Epidermal melanocyte (primary cell): ENCODE results near the gene PICK1.

Experiments
- DNase-seq: peaks from one replicate; pipeline ENCODE4 v3.0.0; 2011; ENCODE audit warnings: low spot score; ENCODE audit not compliant: insufficient read length

The PICK1 gene

DNA sequence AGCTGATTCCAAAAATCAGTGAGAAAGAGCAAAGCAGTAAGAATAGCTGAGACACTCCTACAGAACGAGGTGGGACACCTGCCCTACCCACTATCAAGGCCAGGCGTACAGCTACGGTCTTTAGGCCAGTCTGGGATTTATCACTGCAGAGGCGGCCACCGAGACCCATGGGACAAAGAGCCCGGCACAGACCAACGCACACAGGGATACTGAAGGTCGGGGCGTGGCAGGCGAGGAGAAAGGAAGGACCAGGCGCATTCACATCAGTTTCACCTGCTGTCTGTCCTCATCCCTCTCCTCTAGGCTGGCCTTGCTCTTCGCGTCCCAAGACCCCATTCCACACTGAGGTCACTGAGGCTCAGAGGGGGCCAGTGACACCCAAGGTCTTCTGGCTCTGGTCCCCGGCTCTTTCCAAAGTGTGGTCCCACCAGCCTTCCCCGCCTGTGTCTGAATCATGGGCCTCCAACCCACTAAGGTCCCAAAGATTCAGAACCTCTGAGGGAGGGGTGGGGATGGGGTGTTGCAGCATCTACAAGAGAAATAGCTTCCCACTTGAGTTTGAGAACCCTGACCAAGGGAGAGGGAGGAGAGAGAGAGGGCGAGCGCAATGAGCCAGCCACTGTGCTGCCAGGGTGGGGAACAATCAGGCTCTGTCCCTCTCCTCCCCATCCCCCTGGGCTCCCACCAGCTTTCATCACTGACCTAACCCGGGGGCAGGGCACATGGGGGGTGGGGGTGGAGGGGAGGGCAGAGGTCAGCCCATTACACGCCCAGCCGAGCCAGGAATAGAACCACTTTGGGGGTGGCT, 7.2 kb upstream of the PICK1 start:
- DNase-seq: no peak

DNA sequence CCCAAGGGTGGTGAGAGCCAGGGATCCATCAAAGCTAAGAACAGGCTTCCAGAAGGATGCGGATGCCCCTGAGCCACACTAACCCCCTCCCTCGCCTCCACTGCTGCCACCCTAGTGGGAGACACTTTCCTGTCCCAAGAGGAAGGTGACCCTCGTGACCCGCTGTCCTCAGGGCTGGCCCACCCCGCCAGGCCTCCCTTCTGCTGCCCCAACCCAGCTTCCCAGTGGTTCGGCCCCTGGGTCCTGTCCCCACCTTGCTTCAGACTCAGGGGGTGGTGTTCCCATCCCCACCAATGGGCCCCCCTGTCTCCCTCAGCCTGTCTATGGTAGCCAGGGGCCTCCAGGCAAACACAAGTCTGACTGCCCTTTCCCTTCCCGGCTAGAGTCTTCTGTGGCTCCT, 6.5 kb upstream of the PICK1 start:
- DNase-seq: no peak

DNA sequence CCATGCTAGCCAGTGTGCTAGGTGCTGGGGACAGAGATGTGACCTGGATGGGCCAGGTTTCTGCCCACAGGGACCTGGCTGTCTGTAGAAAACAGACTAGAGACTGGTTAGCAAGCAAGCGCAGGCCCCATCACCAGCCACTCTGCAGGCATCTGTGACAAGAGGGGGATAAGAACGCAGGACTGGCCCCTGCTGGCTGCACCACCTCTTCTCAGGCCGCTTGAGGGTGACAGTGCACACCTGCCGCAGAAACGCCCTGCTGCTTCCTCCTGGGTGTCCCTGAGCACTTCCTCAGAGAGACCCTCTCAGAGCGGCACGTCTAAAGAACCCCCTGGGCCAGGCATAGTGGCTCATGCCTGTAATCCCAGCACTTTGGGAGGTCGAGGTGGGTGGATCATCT, 5.9 kb upstream of the PICK1 start:
- no peak for DNase-seq

DNA sequence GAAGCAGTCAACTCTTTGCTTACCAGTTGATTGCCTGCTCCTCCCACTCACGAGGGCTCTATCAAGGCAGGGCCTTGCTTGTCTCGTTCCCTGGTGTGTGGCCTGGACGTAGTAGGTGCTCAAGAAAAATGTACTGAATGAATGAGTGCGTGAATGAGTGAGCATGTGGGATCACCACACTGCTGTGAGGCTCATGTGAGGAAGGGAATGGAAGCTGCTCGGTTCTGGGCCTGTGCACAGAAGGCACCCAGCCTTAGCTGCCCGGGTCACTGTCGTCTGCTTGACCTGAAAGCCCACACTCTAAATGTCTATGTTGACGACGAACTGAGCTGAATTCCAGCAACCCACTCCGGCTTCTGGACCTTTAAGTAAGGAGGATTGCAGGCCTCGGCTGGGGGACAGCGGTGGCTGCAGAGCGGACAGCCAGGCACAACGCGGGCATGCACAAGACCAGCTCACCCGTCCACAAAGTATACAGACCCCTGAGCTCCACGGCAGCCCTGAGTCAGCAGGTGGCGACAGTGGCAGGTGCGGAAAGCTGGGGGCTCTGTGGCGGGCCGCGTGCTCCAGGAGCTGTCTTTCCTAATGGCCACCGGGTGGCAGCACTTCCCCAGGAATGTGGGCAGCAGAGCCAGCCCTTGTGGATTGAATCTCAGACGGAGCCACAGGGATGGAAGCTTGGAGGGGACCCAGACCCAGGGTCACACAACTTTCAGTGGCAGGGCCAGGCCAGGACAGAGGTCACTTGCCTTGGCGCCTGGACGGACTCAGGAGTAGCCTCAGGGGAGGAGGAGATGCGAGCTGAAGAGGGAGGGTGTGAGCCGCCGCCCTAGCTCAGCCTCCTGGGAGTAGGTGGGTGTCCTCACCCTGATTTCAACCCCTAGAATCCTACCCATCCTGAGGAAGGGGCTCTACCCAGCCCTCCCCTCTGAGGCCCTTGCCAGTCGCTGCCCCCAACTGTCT, 5.0 kb upstream of the PICK1 start:
- peak; percentile 75 for DNase-seq

DNA sequence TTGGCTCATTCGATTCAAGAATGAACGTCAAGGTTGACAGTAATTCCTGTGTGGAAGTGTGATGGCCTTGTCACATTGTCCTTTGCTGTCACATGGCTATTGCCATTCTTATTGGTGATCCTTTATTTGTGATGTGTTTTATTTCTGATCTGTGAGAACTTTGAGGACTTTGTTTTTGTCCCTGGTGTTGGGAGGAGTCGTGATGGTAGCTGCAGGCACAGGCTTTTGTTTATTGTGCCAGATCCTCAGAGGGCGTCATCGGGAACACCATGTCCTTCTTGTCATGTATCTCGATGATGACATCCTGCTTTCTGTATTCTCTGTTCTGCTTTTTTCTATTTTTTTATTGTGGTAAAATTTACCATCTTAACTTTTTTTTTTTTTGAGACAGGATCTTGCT, 5.6 kb downstream of the PICK1 start:
- no peak for DNase-seq

DNA sequence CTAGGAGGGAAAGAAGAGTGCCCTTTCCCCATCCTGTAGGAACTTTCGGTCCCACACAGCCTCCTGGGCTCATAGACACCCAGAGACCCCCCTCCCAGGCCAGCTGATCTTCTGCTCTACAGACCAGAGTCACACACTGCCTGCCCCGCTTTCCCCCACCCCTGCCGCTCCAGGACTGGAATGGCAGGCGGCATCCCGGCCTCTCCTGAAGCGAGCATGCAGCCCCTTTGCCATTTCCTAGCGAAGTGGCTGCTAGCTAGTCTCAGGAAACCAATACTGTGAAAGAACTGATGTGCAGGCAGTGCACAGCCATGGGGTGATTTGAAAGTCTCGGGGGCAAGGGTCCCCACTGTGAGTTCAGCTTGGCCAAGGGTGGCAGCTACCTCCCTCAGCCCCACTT, 8.3 kb downstream of the PICK1 start:
- DNase-seq: no peak

DNA sequence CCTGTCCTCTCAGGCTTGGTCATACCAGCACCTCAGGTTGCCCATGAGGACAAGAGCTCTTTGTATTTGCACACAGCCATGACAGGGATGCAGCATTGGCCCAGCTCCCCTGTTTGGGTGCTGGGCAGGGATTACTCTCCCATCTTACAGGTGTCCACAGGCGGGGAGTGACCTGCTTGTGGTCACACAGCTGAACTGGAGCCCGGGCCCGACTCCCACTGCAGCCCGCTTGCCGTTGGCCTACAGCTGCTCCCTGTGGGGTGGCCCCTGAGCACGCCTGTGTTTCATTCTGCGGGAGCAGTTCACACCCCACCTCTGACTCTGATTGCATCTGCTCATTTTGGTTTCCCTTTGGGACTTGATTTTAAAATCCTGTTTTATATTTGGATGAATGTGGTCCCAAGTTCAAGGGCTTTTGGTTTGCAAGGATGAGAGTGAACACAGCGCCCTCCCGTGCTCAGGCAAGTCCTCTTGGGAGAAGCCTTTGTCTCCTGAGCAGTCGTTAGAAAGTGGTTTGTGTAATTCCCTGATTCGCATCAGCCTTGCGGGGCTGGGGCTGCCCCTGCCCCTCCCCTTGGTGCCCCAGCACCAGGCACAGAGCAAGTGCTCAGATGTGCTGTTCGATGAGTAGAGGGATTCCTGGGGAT, 9.3 kb downstream of the PICK1 start:
- no peak for DNase-seq

DNA sequence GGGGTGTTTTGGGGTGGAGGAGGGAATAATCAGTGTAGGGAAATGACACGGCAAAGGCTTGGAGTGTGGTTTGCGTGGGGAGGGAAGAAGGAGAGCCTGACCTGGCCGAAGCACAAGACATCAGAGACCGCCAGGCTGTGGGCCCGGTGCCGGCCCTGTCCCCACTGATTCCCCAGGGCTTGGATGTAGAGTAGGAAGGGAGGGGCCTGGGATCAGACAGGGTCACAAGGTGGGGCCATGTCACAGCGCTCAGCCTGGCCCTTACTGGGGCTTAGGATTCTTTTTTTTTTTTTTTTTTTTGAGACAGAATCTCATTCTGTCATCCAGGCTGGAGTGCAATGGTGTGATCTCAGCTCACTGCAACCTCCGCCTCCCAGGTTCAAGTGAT, 9.8 kb downstream of the PICK1 start:
- DNase-seq: no peak

DNA sequence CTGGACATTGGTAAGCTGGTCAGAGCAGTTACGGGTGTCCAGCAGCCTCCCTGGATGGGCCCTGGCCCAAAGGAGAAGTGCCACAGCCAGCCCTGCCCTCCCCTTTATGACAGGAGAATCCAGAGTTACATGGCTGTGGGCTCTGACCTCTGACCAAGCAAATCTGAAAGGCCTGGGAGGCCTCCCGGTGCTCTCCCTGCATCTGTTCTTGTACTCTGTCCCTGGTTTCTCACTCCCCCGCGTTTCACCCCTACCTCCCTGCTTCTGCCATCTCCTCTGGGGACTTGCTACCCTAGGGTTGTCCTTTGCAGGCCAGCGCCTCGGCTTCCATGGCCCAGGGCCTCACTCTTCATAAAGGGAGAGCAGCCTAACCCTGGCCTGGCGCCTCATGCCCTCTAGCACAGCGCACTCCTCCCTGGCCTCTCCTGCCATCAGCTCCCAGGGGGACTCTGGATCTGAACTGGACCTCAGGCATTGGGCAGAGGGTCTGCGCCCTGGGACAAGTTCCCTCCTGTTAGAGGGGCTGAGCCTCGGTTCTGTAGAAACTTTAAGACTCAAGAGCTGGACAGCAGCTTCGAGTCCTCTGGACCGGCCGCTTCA, 10.7 kb downstream of the PICK1 start:
- DNase-seq: no peak

DNA sequence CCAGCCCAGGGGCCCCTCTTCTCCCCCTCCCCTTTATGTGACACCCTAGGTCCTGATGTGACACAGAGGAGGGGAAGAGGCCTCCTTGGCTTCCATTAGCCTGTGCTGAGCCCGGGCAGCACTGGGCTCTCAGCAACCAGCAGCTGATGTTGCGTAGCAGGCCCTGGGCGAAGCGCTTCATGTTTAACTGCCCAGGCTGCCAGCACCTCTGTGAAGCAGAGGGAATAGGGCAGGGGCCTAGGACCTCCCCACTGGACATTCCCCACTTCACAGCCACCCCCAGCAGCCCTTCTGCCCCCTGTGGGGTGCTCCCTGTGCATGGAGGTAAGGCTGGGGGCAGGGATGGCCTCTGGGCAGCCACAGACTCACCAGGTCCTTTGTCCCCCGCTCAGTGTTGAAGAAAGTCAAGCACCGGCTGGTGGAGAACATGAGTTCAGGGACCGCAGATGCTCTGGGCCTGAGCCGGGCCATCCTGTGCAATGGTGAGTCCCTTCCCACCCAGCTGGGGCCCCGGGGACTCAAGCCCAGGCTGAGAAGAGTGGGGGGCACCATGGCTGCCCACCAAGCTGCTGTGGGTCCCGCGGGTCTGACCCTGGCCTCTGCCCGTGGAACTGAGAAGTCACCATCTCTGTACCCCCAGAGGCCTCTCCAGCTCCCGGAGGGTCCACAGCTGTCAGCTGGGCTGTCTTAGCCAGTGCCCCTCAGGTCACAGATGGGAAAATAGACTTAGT, 11.6 kb downstream of the PICK1 start:
- DNase-seq: no peak

DNA sequence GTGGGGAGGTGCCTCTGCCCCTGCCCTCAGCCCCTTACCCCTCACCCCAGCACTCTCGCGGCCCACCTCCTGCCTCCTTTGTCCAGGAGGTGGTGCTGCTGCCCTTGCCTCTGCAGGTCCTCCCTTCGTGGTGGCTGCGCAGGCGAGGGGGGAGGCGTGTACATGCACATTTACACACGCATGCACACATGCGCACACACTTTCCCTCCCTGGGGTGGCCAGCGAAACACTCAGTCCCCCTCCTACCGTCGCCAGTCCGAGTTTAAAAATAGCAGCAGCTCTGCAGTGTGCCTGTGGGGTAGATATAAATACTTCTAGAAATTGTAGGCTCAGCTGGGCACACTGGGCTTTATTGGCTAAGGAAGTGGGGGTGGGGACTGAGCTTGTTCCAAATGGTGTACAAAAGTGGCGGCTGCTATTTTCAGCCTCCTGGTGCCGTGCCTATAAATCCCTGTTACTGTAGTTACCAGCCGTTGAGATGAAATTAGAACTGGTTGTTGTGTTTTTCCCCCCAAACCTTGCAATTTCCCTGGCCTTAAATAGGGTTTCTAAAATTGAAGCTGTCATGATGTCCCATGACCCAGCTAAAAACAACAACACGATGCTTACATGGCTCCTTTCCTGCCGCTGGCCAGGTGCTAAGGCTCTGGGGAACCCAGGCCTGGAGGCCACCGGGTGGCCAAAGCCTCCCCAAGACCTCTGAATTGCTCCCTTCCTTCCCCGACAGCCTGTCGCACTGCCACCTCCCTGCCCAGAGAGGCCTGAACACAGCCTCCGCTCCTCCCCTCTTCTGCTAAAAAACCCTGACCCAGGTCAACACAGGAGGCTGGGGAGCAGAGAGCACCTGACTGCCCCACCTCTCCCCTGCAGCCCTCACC, 12.4 kb downstream of the PICK1 start:
- DNase-seq: peak; percentile 83

DNA sequence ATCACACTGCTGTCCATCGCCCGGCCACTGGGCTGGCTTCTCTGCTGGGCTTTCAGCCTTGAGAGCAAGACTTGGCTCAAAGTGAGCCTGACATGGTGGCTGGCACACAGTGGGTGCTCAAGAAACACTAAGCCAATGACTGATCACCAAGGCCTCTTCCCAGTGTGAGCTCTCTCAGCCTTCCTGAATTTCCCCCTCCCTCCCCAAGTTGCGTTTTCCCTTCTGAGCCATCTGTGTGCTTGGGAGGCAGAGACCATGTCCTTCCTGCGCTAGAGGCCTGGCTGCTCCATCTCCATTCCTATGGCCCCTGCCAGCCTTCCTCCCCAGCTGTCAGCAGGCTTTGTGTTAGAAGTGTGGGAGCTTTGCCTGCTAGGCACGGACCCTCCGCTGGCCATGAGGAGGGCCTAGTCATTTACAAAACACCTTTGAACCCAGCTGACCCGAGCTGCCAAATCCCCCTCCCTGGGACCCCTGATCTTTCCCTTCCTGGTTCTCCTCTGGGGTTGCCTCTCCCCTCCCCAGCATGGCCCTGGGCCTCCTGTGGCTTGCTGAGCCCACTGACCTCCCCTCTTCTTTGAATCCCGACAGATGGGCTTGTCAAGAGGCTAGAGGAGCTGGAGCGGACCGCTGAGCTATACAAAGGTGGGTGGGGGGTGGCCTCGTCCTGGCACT, 13.2 kb downstream of the PICK1 start:
- no peak for DNase-seq

DNA sequence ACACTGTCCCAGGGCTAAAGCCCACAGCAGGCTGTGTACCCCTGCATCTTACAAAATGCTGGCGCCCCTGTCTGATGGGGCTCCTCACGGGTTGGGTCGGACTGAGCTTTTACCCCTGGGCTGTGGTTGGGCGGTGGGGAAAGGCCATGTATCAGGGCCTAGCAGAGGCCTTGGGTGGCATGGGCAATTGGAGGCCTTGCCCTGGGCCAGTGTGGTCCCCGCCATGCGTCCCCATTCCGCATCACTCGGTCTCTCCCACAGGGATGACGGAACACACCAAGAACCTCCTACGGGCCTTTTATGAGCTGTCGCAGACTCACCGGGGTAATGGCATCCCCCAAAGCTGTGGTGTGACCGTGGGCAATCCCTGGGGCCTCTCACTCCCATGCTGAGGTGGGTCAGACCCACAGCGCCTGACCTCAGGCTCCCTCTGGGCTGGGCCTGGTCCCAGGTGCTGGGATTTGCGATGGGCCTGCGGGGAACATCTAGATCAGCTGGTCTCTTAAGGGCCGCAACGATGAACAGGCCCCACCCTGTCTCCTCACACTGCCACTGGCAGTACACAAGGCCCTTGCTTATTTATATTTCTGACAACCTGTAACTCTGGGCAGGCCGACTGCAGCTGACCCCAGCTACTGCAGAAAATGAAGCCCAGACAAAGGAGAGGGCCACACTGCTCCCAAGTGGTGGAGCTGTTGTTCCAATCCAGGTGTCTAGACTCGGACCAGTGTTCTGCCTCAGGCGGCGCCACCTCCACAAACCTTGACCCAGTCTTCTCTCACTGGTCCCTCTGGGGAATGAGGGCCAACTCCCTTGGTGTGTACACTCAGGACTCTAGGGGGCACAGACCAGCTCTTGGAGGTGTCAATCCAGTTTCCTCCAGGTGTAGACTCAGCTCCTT, 14.5 kb downstream of the PICK1 start:
- no peak for DNase-seq

DNA sequence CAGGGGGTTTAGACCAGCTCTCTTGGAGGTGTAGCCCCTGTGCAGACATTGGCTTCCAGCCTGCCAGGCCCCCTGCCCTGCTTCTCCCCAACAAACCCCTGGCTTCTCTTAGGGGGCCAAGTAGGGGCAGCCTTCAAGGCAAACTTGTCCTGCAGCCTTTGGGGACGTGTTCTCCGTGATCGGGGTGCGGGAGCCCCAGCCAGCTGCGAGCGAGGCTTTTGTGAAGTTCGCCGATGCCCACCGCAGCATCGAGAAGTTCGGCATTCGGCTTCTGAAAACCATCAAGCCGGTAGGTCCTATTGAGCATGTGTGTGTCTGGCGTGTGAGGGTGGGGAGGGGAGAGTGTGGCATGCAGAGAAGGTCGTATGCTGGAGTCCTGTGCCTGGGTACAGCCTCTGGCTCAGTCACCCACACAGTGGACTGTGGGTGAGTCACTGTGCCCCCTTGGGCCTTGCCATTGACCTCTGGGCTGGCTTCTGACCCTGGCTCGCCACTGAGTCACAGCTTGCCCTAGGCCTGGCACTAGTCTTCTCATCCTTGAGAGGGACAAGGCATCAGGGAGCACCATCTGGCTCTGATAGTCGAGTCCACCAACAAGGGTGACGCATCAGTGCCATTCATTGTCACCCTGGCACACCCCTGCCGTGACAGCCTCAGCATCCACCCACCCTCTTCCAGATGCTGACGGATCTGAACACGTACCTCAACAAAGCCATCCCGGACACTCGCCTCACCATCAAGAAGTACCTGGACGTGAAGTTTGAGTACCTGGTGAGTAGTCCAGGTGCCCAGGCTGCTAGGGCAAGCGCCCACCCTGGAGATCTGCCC, 15.3 kb downstream of the PICK1 start:
- DNase-seq: no peak

DNA sequence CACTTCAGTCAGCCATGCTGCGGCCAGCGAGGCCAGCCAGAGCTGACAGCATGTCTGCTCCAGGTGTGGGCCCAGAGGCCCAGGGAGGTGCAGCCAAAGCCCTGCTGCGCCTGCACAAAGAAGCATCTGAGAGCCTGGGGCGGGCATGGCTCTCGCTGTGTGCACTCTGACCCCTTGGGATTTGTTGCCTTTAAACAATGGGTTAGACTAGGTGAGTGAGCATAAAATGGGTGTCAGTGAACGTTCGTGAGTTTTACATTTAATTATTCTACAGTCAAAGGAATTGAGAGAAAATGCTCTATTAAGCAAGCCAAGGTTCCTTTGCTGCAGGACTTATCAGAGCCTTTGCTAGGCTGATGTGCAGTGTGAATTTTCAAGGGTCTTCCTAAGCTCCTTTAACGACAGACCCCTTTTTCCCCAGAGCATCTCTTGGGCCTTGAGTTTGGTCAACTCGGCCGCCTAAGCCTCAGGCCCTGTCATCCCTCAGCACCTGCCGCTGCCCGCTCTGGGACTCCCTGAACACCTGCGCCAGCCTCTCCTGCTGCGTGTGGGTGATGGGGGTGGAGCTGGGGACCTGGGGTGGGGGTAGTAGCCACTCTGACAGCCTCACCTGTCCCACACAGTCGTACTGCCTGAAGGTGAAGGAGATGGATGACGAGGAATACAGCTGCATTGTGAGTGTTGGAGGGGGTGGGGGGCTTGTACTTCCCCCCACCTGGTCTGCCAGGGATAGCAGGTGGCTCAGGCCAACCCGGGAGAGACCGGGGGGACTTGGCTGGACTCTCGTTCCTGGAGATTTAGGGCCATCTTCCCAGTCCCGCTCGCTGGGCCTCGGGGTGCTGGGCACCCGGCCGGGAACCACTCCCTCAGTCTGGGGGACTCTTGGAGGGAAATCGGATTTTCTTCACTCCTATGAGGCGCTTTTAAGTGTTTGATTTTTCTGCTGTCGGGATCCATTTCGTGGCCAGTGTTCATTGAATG, 16.2 kb downstream of the PICK1 start:
- no peak for DNase-seq
